SKM-1 treated with dmso at 0.1 percent for 144 hours (cell line): ENCODE data around the gene SLC1A2.

ENCODE experiments used
- DNase-seq: peaks from one replicate; lab custom pipeline; 2025; ENCODE audit not compliant: unreplicated experiment; lab: John Stamatoyannopoulos, UW

SLC1A2 gene

DNA sequence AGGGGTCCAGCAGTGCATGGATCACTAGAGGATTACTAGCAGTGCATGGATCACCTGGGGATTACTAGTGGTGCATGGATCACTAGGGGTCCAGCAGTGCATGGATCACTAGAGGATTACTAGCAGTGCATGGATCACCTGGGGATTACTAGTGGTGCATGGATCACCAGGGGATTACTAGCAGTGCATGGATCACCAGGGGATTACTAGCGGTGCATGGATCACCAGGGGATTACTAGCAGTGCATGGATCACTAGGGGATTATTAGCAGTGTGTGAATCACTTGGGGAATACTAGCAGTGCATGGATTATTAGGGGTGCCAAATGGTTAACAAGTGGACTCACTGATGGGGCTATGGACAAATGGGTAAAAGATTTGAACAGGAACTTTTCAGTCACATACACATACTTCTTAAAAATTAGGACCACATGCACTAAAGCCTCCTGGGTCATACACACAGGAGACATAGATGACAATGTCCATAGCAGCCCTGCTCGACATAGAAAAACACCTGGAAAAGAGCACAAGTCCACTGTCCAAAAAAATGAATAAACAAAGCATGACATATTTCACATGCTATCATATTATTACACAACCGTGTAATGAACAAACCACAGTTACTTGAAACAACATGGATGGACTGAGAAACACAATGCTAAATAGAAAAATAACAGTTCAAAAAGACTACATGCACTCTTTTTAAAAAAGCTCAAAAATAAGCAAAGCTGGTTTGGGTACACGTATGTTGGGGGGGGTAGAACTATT is 170.6 kb downstream of the SLC1A2 start:
- no peak for DNase-seq

DNA sequence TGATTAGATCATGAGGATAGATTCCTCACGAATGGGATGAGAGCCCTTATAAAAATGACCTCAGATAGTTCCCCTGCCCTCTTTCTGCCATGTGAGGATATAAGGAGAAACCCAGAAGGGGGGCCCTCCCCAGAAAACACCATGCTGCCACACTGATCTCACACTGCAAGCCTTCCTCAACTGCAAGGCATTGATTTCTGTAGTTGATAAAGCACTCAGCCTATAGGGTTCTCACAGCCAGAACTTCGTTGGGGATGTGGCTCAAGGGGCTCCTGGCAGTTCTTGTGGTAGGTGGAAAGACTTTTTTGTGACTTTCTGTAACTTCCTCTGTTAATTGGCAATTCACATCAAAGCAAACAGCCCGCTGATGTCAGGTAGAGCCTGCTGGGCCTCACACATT is 171.5 kb downstream of the SLC1A2 start:
- DNase-seq, result no peak

DNA sequence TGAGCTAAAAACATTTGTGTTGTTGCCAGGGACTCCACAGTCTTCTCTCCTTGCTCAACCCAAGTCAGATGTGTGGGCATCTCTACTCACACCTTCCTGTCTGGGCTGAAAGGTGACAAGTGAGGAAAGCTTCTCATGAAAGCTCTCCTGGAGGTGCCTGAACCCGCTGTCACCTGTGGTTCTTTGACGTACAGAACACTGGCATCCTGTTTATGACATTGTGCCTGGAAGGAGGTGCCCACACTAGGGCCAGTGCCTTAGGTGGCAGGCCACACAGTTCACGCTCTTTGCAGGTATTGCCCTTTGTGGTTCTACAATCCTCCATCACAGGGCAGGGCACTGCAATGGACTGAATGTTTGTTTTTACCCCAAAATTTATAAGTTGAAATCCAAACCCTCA is 171.9 kb downstream of the SLC1A2 start:
- DNase-seq, result no peak

DNA sequence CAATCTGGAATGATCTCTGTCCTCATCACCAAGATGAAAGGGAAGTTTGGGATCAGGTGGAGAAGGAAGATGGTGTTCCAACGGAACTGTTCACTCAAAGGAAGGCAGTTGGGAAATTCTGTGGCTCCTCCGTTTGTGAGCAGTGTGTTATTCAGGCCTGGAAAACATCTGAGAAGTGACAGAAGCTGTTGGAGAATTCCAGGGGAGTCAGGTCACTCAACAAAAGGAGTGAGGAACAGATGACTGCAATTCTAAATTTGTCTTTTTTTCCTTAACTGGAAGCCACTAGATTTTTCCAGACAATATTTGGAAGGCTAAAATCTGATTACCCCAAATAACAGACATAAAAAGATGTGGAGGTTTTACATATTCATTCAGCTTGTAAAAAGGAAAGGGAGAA is 172.6 kb downstream of the SLC1A2 start:
- DNase-seq, result no peak

DNA sequence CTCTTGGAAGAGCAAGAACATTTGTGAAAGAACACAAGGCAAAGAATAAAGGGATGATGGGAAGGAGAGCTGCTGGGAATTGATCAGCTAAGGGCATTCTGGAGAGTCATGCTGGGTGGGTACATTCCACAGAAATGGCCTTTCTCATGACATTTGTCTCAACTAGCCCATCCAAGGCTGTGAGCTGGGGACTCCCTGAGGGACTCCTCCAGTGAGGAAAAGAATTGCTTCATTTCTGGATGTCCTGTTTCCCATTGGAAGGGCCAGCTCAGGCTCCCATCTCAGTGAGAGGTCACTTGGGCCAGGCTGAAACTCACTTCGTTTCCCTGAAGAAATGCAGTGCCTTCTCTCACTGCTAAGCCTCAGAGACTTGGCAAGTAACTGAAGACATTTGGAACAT is 173.6 kb downstream of the SLC1A2 start:
- no peak for DNase-seq

DNA sequence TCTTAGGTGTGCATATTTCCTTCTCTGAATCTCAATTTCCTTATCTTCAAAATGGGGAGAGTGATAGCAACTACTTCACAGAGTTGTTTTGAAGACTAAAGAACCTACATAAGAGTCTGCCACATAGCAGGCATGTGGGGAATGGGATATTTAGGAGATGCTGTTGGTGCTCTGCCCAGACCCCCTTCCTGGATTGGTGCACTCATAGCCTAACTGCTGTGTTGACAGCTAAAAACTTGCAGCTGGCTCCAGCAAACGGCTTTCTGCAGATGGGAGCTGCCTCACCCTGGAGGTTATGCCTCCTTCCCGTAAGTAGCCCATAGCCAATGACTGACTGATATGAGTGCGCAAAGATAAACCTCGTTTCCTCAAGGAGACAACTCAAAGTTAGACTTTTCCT is 174.3 kb downstream of the SLC1A2 start:
- no peak for DNase-seq

GRCh38 chr11:35243774-35244173 is 175.6 kb downstream of the SLC1A2 start:
- no peak for DNase-seq

DNA sequence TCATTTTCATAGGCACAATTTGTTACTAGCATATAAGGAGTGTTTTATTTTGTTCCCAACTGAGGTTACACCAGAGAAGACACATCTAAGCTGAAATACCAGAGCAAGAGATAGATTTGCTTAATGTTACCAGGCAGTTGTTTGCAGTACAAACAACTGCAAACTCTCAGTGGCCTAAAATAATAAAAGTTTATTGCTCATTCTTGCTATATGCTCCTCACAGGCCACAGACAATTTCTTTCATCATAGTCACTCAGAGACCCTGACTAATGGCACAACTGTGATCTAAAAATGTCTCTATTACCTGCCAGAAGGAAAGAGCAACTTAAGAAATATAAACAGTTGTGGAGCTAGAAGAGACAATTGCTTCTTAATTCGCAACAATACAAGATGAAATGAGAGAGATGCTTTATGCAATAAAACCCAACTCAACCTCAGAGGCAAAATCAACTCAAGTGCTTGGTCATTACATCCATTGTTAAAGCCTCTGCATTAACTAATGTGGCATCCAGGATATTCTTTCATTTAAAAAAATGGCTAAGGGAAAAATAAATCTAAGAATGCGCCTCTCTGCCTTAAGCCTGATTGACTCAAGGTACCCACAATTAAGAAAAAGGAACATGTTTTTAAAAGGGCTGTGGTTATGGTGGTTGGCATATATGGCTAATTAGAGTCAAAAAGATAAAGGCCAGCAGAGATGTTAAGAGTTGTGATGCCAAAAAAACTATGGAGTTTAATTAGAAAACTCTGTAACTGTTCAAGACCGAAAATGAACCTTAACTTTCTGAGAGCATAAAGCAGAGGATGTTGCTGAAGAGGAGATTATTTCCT is 176.7 kb downstream of the SLC1A2 start:
- no peak for DNase-seq

DNA sequence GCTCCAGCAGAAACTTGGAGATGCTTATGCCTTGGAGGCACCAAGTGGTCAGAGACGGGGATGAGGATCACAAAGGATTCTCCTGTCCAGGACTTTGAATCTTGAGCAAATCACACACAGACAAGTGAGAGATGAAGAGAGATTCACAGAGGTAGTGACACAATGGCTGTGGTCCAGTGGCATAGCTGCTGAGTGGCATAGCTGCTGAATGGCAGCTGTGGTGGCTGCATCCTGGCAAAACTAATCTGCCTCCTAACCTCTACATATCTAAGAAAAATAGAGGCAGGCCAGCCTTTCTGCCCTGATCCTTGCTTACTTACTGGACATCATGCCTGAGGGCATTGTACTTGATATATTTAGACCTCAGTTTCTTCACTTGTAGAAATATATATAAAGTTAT is 177.8 kb downstream of the SLC1A2 start:
- no peak for DNase-seq

DNA sequence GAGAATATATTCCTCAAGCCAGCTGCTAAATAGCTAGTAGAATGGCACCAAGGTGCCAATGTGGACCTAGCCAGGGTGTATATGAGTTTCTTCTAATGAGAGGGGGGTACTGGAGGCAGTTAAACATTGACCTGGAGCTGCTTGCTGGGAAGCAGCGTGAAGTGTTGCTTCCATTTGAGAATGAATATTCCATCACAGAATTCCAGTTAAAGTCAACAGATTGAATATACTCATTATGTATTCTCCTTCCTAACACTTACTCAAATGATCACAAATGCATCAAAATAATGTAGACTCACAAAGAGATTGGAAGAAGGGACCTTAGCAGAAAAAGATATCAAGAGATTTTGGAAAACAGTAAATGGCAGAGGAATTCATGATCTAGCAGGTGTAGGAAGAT is 178.3 kb downstream of the SLC1A2 start:
- no peak for DNase-seq

DNA sequence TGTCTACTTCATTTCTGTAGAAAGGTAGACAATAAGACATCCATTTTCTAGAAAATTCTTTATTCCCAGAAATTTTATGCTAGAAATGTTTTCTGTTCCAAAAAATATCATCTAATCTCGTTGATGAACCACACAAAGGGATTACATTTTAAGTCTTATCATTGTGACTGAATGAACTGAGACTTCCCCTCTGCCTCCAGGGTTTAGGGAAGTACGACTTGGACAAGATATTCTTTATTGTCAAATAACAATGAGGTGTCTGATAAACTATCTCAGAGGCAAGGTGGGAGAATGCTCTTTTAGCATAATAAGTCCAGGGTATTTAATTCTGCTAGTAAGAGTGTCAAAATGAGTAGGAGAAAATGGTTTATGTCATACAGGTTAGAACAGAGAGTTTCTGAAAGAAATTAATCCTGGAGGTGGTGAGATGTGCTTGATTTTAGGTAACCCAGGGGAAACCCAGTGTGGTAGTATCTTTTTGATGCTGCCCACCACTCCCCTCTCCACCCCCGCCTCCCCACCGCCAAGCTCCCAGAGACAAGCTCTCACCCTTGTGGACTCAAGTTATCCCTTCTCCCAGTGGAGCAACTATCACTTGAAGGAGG is 179.8 kb downstream of the SLC1A2 start:
- no peak for DNase-seq

GRCh38 chr11:35238882-35239281 is 180.5 kb downstream of the SLC1A2 start:
- no peak for DNase-seq

- DNase-seq, result peak; percentile 32
Observed at GRCh38 chr11:35237860-35238715, 181.3 kb downstream of the SLC1A2 start.

DNA sequence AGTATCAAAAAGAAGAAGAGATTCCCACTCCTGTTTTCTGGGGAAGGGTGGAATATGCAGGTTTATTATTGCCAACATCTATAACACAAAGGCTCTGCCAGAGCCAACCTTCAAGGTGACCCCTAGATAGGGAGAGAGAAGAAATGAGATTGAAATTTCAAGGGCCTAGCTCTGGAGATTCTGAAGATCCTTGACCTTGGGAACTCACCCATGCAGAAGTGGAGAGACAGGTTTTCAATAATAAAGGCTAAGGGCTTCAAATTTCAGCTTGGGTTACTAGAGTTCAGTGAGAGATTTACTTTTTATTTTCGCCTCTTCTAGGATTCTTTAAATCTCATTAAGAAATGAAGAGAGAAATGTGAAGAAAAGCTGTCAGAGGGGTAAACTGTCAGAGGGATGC is 182.0 kb downstream of the SLC1A2 start:
- DNase-seq, result no peak

- no peak for DNase-seq
Observed at GRCh38 chr11:35236667-35237003, 182.7 kb downstream of the SLC1A2 start.

DNA sequence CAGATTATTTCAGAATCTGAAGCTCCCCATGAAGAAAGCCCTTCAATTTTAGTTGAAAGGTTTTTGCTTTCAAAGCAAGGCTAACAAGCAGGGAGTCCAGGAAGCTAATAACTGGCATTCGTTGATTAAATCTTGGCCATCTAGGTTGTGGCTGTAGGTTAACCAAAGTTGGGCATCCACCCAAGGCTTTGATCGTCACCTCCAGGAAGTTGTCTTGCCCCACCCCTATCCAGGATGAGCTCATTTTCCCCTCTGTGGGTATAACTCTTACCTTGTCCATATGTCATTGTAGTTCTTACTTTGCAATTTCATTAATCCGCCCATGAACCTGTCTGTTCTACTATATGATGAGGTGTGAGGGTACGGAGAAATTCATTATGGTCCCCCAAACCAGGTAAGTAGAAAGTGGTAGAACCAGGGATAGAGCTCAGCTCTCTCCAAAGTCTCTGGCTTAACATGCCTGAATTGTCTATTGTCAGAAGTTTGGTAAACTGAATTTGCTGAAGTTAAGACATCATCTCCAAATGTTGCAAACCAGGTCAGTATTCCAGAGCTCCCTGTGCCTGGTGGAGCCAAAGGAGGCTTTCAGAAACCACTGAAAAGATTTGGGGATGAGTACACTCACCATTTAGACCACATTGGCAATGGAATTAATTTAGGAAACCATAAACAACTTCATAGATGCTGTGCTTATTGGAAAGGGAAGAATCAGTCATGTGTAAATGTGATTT is 183.3 kb downstream of the SLC1A2 start:
- no peak for DNase-seq

GRCh38 chr11:35235498-35235897 is 183.9 kb downstream of the SLC1A2 start:
- no peak for DNase-seq

GRCh38 chr11:35235157-35235468 is 184.2 kb downstream of the SLC1A2 start:
- DNase-seq, result no peak

DNA sequence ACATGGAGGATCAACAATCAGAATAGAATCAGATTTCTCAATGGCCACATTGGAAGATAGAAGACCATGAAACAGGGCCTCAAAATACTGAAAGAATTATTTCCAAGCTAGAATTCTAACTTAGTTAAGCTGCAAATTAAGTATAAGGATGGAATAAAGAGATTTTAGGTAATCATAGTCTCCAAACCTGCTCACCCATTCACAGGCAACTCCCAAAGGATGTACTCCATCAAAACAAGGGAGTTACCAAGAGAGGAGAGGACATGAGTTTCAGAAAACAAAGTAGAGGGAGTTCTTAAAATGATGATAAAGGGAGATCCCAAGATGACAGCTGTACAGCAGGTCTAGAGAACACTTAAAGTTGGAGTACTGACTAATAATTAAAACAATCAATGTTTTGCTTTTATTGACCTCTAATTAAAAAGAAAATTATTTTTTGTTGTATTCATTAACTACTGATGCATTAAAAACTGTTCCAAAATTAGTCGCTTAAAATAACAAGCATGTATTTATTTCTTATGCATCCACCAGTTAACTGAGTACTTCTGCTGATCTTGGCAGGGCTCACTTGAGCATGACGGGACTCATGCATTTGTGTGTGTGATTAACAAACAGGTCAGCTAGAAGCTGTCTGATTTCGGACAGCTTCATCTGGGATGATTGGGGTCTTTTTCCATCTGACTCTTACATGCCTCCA is 184.8 kb downstream of the SLC1A2 start:
- DNase-seq, result no peak

DNA sequence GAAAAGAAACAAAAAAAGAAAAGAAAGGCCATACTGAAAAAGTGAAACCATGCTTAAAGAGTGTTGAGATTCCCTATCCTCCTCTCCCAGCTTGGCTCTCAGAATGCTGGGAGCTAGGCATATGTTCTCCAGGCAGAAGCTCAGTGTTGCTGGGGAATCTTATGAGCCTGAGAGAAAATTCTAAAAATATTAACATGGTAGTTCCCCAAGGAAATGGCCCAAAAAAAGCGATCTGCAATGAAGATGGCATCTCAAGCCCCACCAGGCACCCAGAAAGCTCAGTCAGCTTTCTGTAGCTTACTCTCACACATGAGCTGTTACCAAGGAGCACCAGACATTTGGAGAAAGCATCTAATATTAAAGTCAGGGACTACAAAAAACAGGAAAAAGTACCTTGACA is 185.8 kb downstream of the SLC1A2 start:
- DNase-seq, result no peak
